CD1c-positive myeloid dendritic cell (primary cell): ENCODE measurements around the gene MNX1.

Experiments used
- DNase-seq: peaks from one replicate; pipeline ENCODE4 v3.0.0-alpha.2; 2016; ENCODE audit errors: extremely low spot score

MNX1 gene

GRCh38 chr7:157014635-157015555 lies 4.4 kb upstream of the MNX1 start:
- DNase-seq, result no peak

- no peak for DNase-seq
Observed at GRCh38 chr7:157013602-157014549, 3.4 kb upstream of the MNX1 start.

GRCh38 chr7:157013101-157013500 lies 2.6 kb upstream of the MNX1 start:
- DNase-seq, result no peak

- DNase-seq, result no peak
Observed at GRCh38 chr7:157012113-157012547, 1.7 kb upstream of the MNX1 start.

GRCh38 chr7:157011333-157012112 lies 1.1 kb upstream of the MNX1 start:
- no peak for DNase-seq

- DNase-seq, result no peak
Observed at GRCh38 chr7:157009778-157010587, 480 bp downstream of the MNX1 start.

GRCh38 chr7:157009170-157009777 lies 1.2 kb downstream of the MNX1 start:
- no peak for DNase-seq

- no peak for DNase-seq
Observed at GRCh38 chr7:157008206-157009169, 2.0 kb downstream of the MNX1 start.

GRCh38 chr7:157007470-157008066 lies 2.9 kb downstream of the MNX1 start:
- no peak for DNase-seq

GRCh38 chr7:157006829-157007469 lies 3.5 kb downstream of the MNX1 start:
- no peak for DNase-seq

GRCh38 chr7:157006205-157006747 lies 4.2 kb downstream of the MNX1 start:
- no peak for DNase-seq

- no peak for DNase-seq
Observed at GRCh38 chr7:157005456-157006204, 4.8 kb downstream of the MNX1 start.

GRCh38 chr7:157004521-157005455 lies 5.7 kb downstream of the MNX1 start:
- no peak for DNase-seq

- no peak for DNase-seq
Observed at GRCh38 chr7:157003756-157004520, 6.5 kb downstream of the MNX1 start.

GRCh38 chr7:157003445-157003755 lies 7.1 kb downstream of the MNX1 start:
- no peak for DNase-seq
